HG02970 (cell line): ENCODE data around the gene FDCSP.
"Not testable (repeated sequence)": the region's sequence is repeated elsewhere in the genome, so short reads cannot be mapped to it uniquely, and the experiment has no call there.

Source experiments
- ATAC-seq: cut with Tn5 transposase; IDR thresholded peaks from one replicate; pipeline ENCODE4 v1.9.1; 2021; ENCODE audit warnings: mild to moderate bottlenecking, moderate library complexity, moderate number of reproducible peaks; ENCODE audit not compliant: unreplicated experiment, low FRiP score

The FDCSP gene

DNA sequence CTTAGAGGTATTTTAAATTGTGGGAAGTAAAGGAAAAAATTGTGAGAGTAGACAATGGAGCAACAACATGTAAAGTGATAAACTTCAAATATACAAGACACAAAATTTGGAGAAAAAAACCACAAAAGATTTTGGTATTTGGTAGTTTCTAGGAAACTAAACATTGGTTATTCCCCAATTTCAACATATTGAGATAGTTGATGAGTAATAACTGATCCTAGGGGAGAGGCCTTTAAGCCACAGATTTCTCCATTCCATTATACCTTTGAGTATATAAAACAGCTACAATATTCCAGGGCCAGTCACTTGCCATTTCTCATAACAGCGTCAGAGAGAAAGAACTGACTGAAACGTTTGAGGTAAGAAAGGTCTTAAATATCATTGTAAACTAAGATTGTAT, at the start of gene FDCSP:
TSS of gene FDCSP (plus strand) at position 301 of the 400 bp plus-strand sequence. CDS start 5,071 bp downstream, outside the sequence.
- ATAC-seq, result no peak

DNA sequence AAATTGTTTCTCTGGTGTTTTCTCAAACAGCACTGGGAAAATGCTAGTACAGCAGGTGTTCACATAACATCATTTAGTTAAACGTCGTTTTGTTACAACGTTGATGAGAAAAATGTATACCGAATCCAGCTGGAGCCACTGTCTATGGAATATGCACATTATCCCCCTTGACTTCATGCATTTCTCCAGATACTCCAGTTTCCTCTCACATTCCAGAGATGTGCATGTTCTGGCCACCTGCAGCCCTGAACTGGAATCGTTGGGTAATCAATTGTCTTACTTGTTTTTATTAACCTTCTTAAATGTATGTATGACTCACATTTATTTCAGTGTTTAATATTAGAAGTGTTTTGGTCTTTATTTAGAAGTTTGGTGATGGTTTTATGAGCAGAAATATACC, 48.8 kb upstream of the FDCSP start:
- no peak for ATAC-seq

DNA sequence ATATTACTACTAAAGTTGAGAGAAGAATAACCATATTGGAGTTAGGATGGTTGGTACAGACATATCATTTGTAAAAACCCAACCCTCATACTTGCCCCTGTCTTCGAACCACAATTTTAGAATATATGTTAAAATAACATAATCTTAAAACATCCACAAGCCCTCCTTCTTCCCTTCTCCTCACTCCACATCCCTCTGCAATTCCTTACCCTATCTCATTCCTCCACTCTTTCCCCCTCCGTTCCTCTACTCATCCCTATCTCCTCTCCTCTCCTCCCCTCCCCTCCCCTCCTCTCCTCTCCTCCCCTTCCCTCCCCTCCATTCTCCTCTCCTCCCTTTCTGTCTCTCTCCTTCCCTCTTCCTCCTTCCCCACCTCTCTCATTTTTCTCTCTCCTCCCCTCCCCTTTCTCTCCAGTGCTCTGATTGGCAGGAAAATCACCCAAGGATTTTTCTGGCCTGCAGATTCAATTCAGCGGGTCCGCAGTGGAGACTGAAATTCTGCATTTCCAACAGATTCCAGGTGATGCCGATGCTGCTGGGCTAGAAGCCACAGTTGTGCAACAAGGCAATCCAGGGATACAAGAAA, 47.8 kb upstream of the FDCSP start:
- ATAC-seq, result no peak

DNA sequence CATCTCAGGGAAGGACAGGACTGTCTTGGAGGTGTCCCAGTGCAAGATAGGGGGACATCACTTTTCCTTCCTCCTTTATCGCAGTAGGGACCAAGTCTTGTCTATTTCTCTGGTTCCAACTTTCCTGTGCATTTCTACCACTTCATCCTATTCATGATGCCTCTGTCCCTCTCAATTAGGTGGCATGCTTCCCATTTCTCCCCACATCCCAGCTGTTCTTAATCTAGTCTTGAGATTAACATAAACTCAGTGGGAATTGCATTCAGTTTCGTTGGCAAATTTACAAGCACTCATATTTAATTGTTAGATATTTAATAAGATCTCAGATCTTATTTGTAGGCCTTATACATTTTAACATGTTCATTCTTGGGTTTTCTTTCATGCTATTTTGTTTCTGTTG, 46.1 kb upstream of the FDCSP start:
- ATAC-seq, result no peak

DNA sequence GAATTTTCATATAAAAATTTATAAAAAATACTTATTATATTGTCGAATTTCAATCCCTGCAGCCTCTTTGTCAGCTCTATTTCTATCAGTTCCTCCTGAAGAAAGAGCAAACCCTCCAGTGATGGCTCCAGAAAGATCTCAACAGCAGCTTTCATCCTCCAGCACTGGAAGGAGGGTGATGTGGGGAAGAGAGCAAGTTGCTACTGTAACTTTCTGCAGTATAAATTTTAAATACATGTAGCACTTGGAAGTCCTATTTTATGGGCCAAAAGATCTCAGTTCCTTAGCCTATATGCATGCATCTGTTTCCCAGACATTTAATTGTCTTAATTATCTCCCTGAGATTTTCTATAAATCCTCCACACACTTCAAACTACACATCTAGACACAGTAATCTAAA, 44.1 kb upstream of the FDCSP start:
- no peak for ATAC-seq

DNA sequence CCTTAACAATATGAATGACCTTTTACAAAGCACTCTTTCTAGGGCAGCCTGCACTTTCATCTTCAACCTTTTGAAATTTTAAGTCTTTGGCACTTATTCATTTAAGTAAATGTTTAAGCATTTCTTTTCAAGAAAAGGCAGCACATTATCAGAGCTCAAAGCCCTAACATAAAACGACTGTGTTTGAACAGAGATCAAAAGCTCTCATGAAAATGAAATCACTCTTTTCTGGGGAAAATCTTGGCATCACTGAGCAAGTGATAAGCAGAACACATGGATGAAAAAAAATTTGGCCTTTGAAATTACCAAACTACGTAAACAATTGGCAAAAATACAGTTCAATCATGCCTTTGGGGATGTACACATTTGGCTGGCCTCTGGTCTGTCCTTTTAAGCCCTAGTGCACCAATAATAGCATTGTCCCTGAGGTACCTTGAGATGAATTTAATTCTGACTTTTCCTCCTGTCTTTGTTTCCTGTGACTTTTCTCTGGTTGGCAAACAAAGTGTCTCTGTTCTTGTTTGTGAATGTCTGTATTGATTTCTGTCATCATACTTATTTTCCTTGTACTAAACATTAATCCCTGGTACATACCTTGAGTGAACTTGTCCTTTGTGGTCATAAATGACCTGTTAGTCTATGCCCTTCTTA, 43.3 kb upstream of the FDCSP start:
- ATAC-seq, result no peak

DNA sequence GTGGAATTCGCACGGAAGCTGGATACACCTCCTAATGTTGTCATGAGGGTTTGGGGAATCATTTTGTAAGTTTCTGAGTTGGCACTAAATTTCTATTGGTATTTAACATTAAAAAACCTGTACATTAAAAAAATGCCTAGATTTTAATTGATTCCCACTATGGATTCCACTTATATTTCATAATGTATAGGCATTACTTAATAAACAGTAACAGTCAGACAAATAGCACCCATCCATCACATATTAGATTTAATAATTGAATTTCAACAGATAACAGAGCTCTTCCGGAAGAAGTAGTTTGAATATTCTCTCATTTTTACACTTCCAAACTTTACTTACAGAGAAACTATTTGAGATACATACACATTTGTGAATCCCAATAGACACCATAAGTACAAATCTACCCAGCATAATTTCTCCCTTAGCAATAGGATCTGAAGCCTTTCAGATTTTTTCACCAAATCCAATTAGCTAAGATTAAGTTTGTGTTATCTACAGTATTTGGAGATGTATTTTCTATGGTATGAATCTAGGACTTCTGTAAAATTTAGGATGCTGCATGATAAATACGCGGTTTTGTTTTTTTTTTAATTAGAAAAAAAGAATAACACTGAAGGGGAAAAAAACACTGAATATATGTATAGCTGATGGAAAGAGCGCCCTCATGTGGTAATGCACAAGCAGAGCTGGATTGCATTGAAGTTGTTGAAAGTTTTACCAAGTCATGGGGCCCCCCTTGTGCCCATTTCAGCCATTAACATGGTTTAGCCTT, 42.6 kb upstream of the FDCSP start:
- peak; percentile 56 for ATAC-seq

DNA sequence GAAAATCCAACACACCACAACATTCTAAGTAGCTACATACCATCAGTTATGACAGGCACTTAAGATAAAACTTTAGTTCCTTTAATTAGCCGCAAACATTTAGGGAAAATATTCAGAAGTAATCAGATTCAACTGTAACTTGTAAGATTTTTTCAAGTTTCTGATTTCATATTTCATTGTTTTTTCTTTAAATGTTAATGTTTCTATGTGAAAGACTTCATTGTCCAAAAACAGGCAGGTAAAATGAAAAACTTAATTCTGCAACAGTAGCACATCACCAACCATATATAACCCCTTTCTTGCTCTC, 42.0 kb upstream of the FDCSP start:
- ATAC-seq, result no peak

DNA sequence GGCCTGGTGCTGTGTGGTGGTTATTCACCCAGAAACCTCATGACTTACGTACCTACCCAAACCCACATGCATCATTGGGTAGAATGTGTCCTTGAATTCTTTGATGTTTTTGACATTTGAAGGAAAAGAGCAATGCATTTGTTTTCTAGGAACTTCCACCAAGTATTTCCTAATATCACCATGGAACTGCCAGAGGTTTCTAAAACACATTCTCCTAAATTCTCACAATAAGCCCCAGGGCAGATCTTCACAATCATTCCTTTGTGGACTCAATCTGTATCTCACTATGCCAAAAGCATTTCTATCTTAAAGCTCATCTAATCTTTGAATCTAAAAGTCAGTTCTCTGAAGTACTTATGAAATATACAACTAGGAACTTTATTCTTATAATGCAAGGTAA, 38.7 kb upstream of the FDCSP start:
- ATAC-seq, result no peak

DNA sequence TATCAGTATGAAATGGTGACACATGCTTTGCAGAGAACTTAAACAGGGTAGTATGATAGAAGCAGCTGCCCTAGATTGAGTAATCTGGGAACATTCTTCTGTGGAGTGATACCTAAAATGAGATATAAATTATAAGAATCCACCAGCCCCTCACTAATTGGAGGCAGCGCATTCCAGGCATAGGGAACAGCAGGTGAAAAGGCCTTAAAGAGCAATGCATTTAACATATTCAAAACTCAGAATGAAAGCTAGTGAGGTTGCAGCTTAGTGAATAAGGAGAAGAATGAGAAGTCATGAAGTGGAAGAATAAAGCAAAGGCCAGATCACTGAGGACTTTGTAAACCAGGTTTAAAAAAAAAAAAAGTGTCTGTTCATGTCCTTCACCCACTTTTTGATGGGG, 35.3 kb upstream of the FDCSP start:
- no peak for ATAC-seq

DNA sequence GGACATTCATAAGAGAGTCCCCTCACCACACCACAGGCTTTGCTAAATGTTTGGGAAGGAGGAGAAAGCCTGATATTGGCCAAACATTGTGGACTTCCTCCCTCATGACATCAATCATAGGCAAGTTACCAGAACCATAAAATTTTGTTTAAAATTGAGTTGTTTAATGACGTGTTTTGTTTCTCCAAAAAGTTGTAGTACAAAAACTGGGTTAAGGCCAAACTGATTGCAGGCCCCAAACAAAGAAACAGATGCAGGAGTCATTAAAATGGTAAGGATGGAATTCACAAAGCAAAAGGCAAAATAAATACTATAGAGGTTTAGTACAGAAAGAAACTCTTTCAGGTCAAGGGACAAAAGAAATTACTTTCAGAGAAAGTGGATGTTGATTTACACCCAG, 34.3 kb upstream of the FDCSP start:
- ATAC-seq, result no peak

DNA sequence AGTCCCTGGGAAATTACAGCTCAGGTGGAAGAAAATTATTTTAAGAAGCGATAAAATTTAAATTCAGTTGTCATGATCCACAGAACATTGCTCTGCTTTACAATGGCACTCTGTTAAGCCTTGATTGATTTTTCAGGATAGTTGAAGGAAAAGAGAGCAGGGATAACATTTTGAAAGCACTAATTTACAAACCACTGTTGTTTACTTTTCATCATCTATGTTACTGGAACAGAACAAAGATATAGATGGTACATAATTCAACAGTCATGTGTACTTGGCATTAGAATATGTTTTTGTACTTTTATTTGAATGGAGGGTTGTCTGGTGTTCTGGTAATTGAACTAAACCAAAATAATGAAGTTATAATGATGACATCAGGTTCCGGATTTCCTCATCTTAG, 33.0 kb upstream of the FDCSP start:
- ATAC-seq, result no peak

DNA sequence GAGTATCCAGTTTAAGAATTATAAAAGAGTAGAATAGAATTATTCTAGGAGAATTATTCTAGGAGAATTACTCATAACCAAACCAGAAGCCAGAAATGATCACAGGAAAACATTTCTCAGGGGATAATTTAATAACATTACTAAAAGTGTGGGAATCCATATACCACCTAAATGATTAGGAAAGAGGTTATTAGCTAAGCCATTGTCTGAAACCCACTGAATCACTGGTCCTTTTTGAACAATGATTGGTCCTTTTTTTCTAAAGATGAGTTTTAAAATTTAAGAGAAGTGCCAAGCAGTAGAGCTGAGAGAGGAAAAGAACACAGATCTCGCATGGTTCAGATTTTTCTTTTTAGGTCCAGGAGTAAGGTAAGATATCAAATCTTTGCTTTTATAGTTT, 30.5 kb upstream of the FDCSP start, which contains the start of gene ODAM:
TSS of gene ODAM (plus strand) at position 301 of the 400 bp plus-strand sequence. CDS start 819 bp downstream, outside the sequence.
- ATAC-seq, result no peak

DNA sequence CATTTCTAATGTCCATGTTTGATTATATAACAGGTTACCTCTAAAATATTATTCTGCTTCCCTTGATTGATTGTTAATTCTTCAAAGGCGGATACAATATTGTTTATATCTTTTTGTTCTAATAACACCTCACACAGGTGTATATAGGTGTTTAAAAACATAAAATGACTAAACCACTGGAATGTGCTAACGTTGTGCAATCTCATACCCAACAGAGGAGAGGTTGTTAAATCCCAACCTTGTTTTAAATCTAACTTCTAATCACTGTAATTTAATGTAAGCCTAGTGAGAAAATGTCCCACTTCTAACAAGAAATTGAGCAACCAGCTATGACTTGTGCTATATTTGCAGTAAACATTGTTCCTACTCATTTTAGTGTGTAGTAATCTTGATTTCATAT, 29.1 kb upstream of the FDCSP start:
- no peak for ATAC-seq

DNA sequence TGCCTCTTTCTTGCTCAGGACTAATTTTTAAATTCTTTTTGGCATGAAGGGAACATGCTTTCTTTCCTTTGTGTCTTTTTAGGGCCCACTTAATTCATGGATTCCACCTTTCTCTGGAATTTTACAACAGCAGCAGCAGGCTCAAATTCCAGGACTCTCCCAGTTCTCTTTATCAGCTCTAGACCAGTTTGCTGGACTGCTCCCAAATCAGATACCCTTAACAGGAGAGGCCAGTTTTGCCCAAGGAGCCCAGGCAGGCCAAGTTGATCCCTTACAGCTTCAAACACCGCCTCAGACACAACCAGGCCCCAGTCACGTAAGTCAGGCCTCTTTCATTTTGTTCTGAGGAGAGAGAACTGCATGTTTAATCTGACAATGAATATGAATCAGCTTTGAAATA, 28.1 kb upstream of the FDCSP start:
- no peak for ATAC-seq

DNA sequence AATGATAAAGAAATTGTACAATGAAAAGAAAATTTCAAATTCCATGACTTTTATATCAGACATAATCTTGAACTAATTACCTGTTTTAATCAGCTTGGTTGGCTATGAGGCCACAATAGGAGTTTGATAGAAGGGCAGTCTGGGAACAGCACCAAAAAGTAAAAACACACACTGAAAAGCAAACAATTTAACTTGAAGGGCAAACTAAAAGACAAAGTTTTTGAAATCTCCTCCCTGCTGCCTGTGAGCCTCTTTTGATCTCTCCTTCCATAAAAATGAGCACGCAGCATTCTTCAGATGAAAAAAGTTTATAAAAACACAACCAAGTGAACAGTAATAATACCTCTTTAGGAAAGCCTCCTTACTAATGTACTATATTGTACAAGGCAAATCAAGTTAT, 22.3 kb upstream of the FDCSP start:
- no peak for ATAC-seq

DNA sequence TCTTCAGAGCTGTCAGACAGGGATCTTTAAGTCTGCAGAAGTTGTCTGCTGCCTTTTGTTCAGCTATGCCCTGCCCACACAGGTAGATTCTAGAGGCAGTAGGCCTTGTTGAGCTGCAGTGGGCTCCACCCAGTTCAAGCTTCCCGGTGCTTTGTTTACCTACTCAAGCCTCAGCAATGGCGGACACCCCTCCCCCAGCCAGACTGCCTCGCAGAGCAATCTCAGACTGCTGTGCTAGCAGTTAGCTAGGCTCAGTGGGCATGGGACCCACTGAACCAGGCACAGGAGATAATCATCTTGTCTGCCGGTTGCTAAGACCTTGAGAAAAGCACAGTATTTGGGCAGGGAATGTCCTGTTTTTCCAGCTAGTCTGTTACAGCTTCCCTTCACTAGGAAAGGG, 13.2 kb upstream of the FDCSP start:
- not testable (repeated sequence) for ATAC-seq

DNA sequence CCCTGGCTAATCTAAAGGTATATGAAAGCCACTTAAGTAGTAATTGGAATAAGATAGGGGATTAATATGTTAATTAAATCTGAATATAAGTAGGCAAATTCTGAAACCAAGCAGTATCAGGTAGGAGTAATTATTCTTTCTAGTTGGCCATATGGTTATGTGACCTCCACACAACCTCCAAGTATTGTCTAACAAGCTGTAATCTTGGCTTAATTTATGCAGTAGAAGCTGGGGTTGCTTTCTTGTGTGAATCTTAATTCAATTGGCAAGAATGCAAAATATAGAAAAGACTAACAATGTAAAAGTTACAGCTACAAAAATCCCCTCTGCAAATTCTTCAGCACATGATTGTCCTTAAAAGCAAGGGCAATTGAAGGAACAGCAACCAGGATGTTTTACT, 9.8 kb upstream of the FDCSP start:
- not testable (repeated sequence) for ATAC-seq

DNA sequence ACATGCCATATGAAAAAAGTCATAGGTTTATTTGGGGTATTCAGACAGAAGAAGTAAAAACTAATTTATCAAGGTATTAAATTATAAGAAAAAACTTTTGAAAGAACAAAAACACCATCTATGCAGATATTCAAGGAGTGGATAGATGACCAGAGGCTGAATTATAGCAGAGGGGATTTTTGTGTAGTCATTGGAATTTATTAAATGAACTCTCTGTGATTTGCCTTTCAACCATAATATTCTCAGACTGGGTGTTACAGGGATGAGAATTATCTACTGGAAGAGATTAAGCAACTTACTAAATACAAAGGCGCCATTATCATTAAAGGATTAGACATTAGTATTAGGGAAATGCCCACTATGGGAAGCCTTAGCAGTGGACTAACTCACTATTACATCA, 9.4 kb upstream of the FDCSP start:
- ATAC-seq, result not testable (repeated sequence)

DNA sequence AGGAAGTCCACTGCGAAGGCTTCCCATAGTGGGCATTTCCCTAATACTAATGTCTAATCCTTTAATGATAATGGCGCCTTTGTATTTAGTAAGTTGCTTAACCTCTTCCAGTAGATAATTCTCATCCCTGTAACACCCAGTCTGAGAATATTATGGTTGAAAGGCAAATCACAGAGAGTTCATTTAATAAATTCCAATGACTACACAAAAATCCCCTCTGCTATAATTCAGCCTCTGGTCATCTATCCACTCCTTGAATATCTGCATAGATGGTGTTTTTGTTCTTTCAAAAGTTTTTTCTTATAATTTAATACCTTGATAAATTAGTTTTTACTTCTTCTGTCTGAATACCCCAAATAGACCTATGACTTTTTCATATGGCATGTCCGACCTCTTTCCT, 4.5 kb upstream of the FDCSP start:
- not testable (repeated sequence) for ATAC-seq

DNA sequence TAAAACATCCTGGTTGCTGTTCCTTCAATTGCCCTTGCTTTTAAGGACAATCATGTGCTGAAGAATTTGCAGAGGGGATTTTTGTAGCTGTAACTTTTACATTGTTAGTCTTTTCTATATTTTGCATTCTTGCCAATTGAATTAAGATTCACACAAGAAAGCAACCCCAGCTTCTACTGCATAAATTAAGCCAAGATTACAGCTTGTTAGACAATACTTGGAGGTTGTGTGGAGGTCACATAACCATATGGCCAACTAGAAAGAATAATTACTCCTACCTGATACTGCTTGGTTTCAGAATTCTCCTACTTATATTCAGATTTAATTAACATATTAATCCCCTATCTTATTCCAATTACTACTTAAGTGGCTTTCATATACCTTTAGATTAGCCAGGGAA, 4.1 kb upstream of the FDCSP start:
- not testable (repeated sequence) for ATAC-seq

DNA sequence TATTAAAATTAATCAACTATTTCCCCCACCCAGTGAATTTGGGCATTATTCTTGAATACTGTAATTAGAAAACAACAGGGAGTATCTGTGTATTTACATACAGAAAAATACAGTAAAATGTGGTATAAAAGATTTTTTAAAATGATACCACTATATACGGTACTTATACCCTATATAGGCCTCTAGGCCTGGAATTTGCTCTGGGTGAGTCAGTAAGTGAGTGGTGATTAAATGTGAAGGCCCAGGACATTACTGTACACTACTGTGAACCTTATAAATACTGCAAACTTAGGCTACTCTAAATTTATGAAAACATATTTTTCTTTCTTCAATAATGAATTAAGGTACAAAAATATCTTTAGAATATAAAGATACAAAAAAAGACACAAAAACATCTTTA, 10.2 kb downstream of the FDCSP start:
- no peak for ATAC-seq
